Measurements from ENCODE around the gene LAMA3.

The LAMA3 gene

GRCh38 chr18:23689031-23689615, at the start of gene LAMA3:
Gene LAMA3, plus strand, starts transcription at chr18:23689453. Its CDS starts 231 bp downstream, at chr18:23689684.
- DNase-seq (ENCODE audit: low read depth): no peak

- DNase-seq (ENCODE audit: low read depth): no peak
Observed at GRCh38 chr18:23640052-23640451, 49.2 kb upstream of the LAMA3 start.

- DNase-seq (ENCODE audit: low read depth): no peak
Observed at GRCh38 chr18:23641143-23641720, 48.0 kb upstream of the LAMA3 start.

GRCh38 chr18:23641937-23642666, 47.2 kb upstream of the LAMA3 start:
- DNase-seq (ENCODE audit: low read depth): no peak

- DNase-seq (ENCODE audit: low read depth): no peak
Observed at GRCh38 chr18:23643815-23644490, 45.3 kb upstream of the LAMA3 start.

- DNase-seq (ENCODE audit: low read depth): no peak
Observed at GRCh38 chr18:23645568-23646175, 43.6 kb upstream of the LAMA3 start.

GRCh38 chr18:23646282-23646681, 43.0 kb upstream of the LAMA3 start:
- no peak for DNase-seq (ENCODE audit: low read depth)

- no peak for DNase-seq (ENCODE audit: low read depth)
Observed at GRCh38 chr18:23648456-23648855, 40.8 kb upstream of the LAMA3 start.

- DNase-seq (ENCODE audit: low read depth): no peak
Observed at GRCh38 chr18:23648940-23649607, 40.2 kb upstream of the LAMA3 start.

GRCh38 chr18:23650968-23651927, 38.0 kb upstream of the LAMA3 start:
- DNase-seq (ENCODE audit: low read depth): no peak

GRCh38 chr18:23652232-23652631, 37.0 kb upstream of the LAMA3 start:
- no peak for DNase-seq (ENCODE audit: low read depth)

GRCh38 chr18:23658285-23658684, 31.0 kb upstream of the LAMA3 start:
- DNase-seq (ENCODE audit: low read depth): no peak

GRCh38 chr18:23661735-23662308, 27.4 kb upstream of the LAMA3 start:
- no peak for DNase-seq (ENCODE audit: low read depth)

- DNase-seq (ENCODE audit: low read depth): no peak
Observed at GRCh38 chr18:23662309-23663263, 26.7 kb upstream of the LAMA3 start, which contains the start of gene ANKRD29. Gene ANKRD29, minus strand, starts transcription at chr18:23662911. Its CDS starts 181 bp downstream, at chr18:23662730.

- no peak for DNase-seq (ENCODE audit: low read depth)
Observed at GRCh38 chr18:23664674-23665073, 24.6 kb upstream of the LAMA3 start.

- no peak for DNase-seq (ENCODE audit: low read depth)
Observed at GRCh38 chr18:23667114-23667513, 22.1 kb upstream of the LAMA3 start.

- DNase-seq (ENCODE audit: low read depth): no peak
Observed at GRCh38 chr18:23668731-23669130, 20.5 kb upstream of the LAMA3 start.

GRCh38 chr18:23669202-23669766, 20.0 kb upstream of the LAMA3 start:
- no peak for DNase-seq (ENCODE audit: low read depth)
